ENCODE results near the gene BMPR1B.

DNA sequence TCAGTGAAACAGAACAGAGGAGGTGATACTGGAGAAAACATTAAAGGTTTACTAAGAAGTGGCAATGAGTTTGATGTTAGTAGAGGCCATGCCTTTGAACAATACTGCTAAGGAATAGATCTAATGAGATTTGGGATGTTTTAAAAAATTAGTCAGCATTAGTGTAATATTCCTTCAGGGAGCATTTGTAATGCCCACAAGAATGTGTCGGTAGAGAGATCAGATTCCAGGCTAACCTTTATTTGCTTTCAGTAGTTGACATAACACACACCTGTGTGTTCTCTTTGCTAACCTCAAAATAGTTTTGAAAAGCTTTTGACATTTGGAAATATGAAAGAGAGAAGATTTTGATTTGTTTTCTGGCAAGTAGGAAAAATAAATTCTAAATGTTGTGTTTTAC is 328.8 kb downstream of the BMPR1B start:
- TF ChIP-seq ZC3H11A (IDR thresholded peaks at IDR 0.05) (no peak), RAD21 (conservative IDR thresholded peaks at IDR 0.05 in 1 of 2, IDR thresholded peaks at IDR 0.05 in 1 of 2) (no peak), SREBF2 (IDR thresholded peaks at IDR 0.05) (no peak)
- TF ChIP-seq, protein P1, sequence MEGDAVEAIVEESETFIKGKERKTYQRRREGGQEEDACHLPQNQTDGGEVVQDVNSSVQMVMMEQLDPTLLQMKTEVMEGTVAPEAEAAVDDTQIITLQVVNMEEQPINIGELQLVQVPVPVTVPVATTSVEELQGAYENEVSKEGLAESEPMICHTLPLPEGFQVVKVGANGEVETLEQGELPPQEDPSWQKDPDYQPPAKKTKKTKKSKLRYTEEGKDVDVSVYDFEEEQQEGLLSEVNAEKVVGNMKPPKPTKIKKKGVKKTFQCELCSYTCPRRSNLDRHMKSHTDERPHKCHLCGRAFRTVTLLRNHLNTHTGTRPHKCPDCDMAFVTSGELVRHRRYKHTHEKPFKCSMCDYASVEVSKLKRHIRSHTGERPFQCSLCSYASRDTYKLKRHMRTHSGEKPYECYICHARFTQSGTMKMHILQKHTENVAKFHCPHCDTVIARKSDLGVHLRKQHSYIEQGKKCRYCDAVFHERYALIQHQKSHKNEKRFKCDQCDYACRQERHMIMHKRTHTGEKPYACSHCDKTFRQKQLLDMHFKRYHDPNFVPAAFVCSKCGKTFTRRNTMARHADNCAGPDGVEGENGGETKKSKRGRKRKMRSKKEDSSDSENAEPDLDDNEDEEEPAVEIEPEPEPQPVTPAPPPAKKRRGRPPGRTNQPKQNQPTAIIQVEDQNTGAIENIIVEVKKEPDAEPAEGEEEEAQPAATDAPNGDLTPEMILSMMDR (IDR thresholded peaks at IDR 0.05) = no peak
- TF ChIP-seq, protein P2, sequence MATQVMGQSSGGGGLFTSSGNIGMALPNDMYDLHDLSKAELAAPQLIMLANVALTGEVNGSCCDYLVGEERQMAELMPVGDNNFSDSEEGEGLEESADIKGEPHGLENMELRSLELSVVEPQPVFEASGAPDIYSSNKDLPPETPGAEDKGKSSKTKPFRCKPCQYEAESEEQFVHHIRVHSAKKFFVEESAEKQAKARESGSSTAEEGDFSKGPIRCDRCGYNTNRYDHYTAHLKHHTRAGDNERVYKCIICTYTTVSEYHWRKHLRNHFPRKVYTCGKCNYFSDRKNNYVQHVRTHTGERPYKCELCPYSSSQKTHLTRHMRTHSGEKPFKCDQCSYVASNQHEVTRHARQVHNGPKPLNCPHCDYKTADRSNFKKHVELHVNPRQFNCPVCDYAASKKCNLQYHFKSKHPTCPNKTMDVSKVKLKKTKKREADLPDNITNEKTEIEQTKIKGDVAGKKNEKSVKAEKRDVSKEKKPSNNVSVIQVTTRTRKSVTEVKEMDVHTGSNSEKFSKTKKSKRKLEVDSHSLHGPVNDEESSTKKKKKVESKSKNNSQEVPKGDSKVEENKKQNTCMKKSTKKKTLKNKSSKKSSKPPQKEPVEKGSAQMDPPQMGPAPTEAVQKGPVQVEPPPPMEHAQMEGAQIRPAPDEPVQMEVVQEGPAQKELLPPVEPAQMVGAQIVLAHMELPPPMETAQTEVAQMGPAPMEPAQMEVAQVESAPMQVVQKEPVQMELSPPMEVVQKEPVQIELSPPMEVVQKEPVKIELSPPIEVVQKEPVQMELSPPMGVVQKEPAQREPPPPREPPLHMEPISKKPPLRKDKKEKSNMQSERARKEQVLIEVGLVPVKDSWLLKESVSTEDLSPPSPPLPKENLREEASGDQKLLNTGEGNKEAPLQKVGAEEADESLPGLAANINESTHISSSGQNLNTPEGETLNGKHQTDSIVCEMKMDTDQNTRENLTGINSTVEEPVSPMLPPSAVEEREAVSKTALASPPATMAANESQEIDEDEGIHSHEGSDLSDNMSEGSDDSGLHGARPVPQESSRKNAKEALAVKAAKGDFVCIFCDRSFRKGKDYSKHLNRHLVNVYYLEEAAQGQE (IDR thresholded peaks at IDR 0.05) = no peak
